ENCODE data around the gene HAUS8. TPM values are rescaled to one million over a fixed set of nuclear protein-coding genes. Genes with fewer than 3 reads are reported as not detected.

HAUS8 gene
- total and polyA plus RNA-seq, 2 donors (not counting 3 experiments of a cell fraction or from before 2014, with no cell fraction given), result 9.6 to 30.3 TPM

DNA sequence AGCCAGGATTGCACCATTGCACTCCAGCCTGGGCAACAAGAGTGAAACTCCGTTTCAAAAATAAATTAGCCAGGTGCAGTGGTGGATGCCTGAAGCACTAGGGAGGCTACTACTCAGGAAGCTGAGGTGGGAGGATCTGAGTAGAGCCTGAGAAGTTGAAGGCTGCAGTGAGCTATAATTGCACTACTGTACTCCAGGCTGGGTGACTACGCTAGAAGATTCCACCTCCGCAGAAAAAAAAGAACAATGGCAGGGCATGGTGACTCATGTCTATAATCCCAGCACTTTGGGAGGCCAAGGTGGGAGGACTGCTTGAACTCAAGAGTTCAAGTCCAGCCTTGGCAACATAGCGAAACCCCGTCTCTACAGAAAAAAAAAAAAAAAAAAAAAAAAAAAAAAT, 20.5 kb downstream of the HAUS8 start:
- Histone ChIP-seq H4K20me1 (replicated peaks; ENCODE audit: control insufficient read depth, extremely low read depth, insufficient read depth, low read length) (no peaks in the 10 kb centered on the region), H2AFZ (ENCODE audit: low read depth, low read length) (no peak overlapping the region), H3K9me1 (replicated peaks; ENCODE audit: control insufficient read depth, extremely low read depth, insufficient read depth, low read length) (no peaks in the 10 kb centered on the region), H3K4me2 (ENCODE audit: insufficient read depth, low read length) (no peak overlapping the region), H3K27ac (ENCODE audit: insufficient read depth, low read depth, low read length) (no peak overlapping the region), H3K79me2 (ENCODE audit: control insufficient read depth, insufficient read depth, low read length) (no peaks in the 10 kb centered on the region), H3K36me3 (ENCODE audit: control insufficient read depth in 2 of 2, extremely low read depth in 1 of 2, insufficient read depth in 2 of 2, low read length in 2 of 2) (peaks cover 8% of the 10 kb centered on the region in 2 experiments), H3K4me3 (replicated peaks in 1 of 3; ENCODE audit: insufficient read depth in 1 of 3, low read depth in 1 of 3, low read length in 3 of 3) (no peak overlapping the region), H3K4me1 (ENCODE audit: control insufficient read depth, extremely low read depth, insufficient read depth, low read length) (no peaks in the 10 kb centered on the region), H3K27me3 (ENCODE audit: control insufficient read depth in 2 of 2, insufficient read depth in 2 of 2, low read length in 2 of 2) (no peaks in the 10 kb centered on the region), H3K9me3 (replicated peaks; ENCODE audit: control insufficient read depth, insufficient read depth, low read length) (no peaks in the 10 kb centered on the region), H3K9ac (replicated peaks; ENCODE audit: extremely low read depth, insufficient read depth, low read length) (no peak overlapping the region)
- ChIA-PET POLR2A (no interaction called here), CTCF (interaction anchor here (1.4 to 2.8 kb wide), 2 partner anchors 338 to 340 kb away, joined by 4 to 13 read pairs; no protein-coding TSS in a partner anchor)
- no peak for FAIRE-seq
- no peak for DNase-seq (ENCODE audit: low read depth, low spot score)
- dilution Hi-C loops (cut with MboI; ENCODE audit: extremely low pct_ligation_motif_present, low sequenced_read_pairs) (no loop called here), intact Hi-C loops (cut with micrococcal nuclease) (no loop called here)
- no TSS peak for BruUV-seq (replicated peaks)
- TF ChIP-seq GATA2 (IDR thresholded peaks at IDR 0.05; ENCODE audit: insufficient read depth, insufficient read length, low read depth, low read length) (no peak), FOS (IDR thresholded peaks at IDR 0.05; ENCODE audit: borderline replicate concordance, insufficient read depth, low read length) (no peak), MYC (IDR thresholded peaks at IDR 0.05; ENCODE audit: low read depth, low read length) (no peak), JUN (IDR thresholded peaks at IDR 0.05; ENCODE audit: borderline replicate concordance, insufficient read depth, insufficient read length, low read depth) (no peak), POLR2A (IDR thresholded peaks at IDR 0.05; ENCODE audit: low read depth, low read length) (no peak), POLR2AphosphoS5 (IDR thresholded peaks at IDR 0.05; ENCODE audit: insufficient read depth, low read depth, low read length) (no peak), EZH2 (IDR thresholded peaks at IDR 0.05; ENCODE audit: borderline replicate concordance, low read depth, low read length, severe bottlenecking) (no peak)
- TF ChIP-seq, protein P1, sequence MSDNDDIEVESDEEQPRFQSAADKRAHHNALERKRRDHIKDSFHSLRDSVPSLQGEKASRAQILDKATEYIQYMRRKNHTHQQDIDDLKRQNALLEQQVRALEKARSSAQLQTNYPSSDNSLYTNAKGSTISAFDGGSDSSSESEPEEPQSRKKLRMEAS (IDR thresholded peaks at IDR 0.05; ENCODE audit: insufficient read depth, insufficient read length), result no peak
- TF ChIP-seq, protein P2, sequence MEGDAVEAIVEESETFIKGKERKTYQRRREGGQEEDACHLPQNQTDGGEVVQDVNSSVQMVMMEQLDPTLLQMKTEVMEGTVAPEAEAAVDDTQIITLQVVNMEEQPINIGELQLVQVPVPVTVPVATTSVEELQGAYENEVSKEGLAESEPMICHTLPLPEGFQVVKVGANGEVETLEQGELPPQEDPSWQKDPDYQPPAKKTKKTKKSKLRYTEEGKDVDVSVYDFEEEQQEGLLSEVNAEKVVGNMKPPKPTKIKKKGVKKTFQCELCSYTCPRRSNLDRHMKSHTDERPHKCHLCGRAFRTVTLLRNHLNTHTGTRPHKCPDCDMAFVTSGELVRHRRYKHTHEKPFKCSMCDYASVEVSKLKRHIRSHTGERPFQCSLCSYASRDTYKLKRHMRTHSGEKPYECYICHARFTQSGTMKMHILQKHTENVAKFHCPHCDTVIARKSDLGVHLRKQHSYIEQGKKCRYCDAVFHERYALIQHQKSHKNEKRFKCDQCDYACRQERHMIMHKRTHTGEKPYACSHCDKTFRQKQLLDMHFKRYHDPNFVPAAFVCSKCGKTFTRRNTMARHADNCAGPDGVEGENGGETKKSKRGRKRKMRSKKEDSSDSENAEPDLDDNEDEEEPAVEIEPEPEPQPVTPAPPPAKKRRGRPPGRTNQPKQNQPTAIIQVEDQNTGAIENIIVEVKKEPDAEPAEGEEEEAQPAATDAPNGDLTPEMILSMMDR (IDR thresholded peaks at IDR 0.05; ENCODE audit: extremely low read depth in 1 of 2, insufficient read depth in 1 of 2, low read depth in 1 of 2, low read length in 2 of 2), result no peak
